ENCODE data around the gene DAW1.

Gene DAW1

DNA sequence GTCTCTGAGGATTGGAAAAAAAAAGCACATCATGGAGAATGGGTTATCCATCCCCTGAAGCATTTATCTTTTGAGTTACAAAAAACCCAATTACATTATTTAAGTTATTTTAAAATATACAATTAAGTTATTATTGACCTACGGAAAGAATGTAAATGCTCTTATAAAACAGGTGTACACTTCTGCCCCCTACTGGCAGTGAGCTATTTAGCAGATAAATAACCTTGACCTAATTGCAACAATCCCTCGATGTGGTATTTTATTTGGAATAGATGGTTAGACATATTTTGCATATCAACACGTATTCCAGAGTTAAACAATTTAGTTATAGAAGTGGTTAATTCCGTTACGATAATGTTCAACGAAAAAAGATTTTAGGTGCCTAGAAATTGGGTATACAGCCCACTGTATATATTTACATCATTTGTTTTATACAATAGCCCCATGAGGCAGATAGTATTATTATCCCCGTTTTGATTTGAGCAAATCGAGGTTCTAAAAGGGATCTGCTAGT lies 9.1 kb upstream of the DAW1 start:
- DNase-seq (ENCODE audit: low read depth in 1 of 2, low spot score in 1 of 2), result no peak

DNA sequence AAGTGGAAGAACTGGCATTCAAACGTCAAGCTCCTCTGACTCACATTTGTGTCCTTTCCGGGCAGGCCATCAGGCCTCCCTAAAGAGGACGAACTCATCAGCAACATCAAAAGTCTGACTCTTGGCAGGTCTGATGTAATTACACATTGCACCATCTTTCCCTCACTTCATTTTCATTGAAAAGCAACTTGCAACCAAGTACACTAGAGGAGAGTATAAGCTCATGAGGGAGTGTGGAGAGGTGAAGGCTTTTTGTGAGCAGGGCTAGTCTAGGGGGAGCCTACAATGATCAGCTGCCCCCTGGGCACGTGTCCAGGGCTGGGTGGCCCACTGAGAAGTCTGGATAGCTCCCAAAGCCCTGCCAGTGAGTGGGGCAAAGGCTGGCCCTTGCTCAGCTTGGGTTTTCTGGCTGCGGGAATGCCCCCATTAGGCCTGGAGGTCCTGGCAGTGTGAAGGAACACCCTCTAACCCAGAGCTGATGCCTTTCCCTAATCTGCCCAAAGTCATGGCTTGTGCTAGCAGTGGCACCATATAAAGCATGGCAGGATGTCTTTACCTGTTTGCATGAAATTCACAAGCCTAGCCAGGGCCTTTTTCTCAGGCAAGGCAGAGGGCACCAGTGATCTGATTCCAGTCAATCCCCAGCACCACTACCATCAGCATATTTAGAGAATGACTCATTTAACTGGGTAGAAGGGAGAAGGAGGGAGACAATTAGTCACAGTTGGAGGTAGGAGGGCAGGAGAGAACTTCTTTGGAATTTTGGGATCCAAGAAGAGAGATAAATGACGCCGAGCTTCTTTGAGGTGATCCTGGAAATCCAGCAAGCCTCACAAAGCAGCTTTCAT lies 8.5 kb upstream of the DAW1 start:
- no peak for DNase-seq (ENCODE audit: low read depth in 1 of 2, low spot score in 1 of 2)

DNA sequence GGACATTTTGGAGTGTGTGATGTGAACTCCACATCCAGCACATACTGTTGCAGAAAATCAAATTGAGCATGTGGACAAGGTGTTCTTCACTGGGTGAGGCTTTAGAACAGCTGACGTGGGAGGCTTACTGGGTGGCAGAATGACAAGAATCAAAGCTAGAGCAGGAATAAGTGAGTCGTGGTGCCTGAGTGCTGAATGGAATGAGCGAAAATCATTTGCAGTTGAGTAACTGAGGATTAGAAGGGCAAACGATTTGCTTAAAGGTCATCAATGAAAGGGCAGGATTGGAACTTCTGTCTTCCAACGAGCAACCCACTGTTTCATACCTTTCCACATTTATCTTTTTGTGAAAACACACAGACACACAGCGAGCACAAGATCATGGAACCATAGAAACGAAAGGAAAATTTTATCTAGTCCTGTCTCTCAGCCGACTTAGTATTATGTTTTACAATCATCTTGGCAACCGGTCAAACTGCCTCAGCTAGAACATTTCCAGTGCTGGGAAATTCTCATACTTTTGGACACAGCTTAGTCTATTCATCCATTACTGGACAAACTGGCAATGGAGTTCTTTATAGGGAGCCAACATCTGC lies 7.2 kb upstream of the DAW1 start:
- no peak for DNase-seq (ENCODE audit: low read depth in 1 of 2, low spot score in 1 of 2)

DNA sequence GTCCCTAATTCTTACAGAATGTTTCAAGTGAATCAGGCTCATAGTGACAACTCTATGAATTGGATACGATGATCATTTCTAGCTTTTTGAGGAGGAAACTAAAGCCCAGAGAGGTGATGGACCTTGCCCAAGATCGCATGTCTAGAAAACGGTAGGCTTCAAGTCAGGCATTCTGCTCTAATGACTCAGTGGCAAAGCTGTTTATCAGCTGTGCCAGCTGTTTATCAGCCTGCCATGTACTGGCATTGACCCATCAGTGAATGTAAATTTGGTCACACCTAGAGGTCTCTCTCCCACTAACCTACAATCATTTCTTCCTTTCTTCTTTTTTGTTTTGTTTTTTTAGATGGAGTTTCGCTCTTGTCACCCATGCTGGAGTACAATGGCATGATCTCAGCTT lies 6.1 kb upstream of the DAW1 start:
- no peak for DNase-seq (ENCODE audit: low read depth in 1 of 2, low spot score in 1 of 2)

DNA sequence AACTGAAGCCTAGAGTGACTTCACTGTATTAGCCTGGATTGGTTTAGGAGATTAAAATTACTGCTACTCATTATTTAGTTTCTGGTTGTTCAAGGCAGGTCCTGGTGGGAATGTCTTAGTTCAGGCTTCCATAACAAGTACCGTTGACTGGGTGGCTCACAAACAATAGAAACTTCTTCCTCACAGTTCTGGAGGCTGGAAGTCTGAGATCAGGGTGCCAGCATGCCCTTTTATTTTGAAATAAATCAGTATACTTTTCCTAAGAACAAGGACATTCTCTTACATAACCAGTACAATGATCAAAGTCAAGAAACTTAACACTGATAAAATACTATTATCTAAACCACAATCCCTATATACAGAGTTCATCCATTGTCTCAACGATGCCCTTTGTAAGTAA lies 4.0 kb upstream of the DAW1 start:
- no peak for DNase-seq (ENCODE audit: low read depth in 1 of 2, low spot score in 1 of 2)

DNA sequence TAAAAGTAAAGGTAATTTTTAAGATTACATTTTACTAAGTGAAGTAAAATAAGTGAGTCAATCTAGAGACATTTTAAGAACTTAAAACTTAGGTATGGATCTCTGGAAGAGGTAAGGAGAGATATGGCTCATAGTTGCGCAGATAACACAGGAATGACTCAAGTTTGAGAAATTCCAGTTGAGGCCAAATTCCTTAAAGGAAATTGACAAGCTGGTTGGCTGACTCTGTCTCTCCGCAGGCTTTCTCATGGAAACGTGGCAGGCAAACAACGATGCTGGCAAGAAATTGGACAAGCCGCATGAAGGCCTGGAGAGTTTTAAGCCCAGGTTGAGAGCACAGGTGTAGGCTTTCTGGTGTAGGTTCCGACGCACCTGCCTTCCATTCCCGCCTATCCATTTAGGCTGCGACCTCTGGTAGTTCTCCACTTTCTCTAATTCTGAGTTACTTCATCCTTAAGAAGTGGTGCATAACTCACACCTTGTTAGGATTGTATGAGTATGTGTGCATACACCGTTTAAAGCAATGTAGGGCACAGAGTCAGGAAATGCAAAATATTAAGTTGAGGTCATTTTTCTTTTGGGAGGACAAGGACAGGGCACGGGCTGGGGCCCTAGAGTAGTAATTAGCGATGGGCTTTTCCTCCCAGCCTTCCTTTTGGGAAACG lies 589 bp upstream of the DAW1 start:
- DNase-seq (ENCODE audit: low read depth in 1 of 2, low spot score in 1 of 2), result no peak

DNA sequence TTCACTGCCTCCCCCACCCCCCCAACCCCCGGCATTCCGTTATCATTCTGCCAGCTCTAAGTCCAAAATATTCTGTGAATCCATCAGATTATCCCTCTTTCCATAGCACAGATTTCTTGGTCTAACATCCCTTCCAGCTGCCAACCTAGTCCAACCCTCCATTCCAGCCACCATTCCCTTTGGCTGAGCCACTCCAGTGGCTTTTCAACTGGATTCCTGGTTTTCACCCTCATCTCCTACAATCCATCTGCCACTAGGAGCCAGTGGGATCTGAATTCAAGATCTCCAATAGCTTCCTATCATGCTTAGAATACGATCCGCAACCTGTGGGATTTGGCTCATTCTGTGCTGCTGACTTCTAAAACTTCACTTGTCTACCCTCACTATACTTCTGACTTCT lies 1.2 kb downstream of the DAW1 start:
- no peak for DNase-seq (ENCODE audit: low read depth in 1 of 2, low spot score in 1 of 2)

DNA sequence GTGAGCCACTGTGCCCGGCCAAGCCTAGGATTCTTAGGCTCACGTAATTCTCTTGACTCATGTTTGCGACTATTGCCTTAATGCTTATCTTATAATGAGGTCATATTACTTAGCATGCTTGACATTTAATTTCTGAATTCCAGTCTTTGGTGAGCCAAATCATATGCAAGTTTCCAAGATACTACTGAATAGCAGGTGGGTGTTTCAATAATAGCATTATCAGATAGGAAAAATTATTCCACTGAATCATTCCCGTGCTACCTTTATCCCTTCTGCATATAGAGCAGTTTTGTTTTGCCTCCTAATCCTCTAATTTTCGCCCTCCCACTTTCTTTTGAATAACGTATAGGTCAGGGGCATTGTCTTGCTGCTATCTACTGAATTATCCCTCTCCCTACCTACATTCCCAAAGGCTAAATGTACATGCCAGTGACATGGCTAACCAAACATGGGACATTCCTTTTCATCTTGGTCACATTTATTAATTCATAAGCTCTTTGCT lies 4.9 kb downstream of the DAW1 start:
- no peak for DNase-seq (ENCODE audit: low read depth in 1 of 2, low spot score in 1 of 2)

DNA sequence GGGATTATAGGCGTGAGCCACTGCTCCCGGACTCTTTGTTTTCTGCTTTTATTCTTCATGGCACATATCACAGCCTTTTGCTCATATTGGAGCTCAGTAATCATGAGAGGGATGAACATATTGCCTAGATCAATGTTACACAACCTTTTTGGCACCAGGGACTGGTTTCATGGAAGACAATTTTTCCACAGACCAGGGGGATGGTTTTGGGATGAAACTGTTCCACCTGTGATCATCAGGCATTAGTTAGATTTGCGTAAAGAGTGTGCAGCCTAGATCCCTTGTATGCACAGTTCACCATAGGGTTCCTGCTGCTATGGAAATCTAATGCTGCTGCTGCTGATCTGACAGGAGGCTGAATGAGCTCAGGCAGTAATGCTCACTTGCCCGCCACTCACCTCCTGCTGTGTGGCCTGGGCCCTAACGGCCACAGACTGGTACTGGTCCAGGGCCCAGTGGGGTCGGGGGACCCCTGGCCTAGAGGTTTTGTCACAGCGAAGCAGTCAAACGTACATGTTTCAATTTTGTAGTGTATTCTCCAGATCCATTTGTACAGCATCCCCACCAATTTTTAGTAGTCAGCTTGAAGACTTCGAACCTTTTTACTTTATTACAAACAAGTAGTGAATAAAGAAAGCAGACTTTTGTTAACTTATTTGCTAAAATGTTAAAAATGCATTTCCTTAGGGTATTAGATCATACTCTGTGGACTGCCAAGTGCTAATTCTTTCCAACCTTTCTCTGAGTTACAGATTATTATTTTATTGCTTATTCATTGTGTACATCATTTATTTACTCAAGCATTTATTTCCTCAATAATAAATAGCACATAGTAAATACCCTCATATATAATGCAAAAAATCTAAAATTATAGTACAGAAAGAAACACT lies 6.2 kb downstream of the DAW1 start:
- DNase-seq (ENCODE audit: low read depth in 1 of 2, low spot score in 1 of 2), result no peak

DNA sequence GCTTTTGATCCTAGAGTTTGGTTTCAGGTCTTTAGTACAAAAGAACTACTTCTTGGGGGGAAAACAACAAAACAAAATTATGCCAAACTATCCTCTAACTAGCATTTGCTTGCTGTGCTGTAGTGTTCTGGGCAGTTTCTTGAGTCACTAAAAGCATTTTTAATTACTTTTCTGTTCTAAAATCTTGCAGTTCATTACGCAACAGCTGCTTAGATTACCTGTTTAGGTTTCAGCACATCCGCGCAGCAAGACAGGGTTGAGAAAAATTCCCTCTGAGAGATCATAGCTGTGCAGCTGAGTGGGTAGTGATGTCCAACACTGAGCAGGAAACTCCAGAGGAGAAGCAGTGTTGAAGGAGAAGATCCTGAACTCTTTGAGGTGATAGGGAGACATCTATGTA lies 9.0 kb downstream of the DAW1 start:
- no peak for DNase-seq (ENCODE audit: low read depth in 1 of 2, low spot score in 1 of 2)

DNA sequence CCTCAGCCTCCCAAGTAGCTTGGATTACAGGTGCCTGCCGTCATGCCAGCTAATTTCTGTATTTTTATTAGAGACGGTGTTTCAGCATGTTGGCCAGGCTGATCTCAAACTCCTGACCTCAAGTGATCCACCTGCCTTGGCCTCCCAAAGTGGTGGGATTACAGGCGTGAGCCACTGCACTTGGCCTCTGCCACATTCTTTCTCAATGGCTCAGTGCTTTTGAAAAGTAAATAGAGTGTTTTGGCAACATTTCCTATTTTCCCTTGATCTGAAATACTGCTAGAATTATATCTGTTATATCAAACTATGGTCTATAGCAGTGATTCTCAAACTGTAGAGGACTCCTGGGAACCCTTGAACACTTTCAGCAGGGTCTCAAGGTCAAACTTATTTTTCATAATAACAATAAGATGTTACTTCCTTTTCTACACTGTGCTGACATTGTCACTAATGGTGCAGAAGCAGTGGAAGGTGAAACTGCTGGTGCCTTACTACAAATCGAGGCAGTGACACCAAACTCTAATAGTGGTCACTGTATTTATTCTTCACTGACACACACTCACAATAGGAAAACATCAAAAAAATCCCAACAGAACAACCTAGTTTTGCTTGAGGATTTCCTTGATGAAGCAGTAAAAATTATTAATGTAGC lies 10.6 kb downstream of the DAW1 start:
- no peak for DNase-seq (ENCODE audit: low read depth in 1 of 2, low spot score in 1 of 2)

DNA sequence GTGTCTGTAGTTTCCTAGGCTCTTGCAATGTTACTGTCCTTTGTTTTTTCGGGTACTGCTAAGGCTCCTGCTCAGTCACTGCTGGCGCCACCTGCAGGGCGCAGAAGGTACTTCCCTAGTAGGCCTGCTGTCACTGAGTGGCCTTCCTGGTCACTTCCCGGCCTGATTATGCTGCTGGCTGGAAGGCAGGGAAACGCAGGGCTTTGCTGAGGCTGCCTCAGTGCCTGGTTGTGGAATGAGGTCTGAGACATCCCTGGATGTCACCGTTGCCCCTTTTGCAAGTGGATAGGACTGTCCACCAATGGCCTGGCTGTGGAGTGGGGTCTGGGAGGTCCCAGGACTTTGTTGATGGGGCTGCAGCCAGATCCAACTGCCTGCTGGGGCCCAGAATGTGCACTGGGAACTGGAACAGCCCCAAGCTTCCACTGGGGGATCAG lies 13.1 kb downstream of the DAW1 start:
- DNase-seq (ENCODE audit: low read depth in 1 of 2, low spot score in 1 of 2), result peak; percentile 23 to 25

DNA sequence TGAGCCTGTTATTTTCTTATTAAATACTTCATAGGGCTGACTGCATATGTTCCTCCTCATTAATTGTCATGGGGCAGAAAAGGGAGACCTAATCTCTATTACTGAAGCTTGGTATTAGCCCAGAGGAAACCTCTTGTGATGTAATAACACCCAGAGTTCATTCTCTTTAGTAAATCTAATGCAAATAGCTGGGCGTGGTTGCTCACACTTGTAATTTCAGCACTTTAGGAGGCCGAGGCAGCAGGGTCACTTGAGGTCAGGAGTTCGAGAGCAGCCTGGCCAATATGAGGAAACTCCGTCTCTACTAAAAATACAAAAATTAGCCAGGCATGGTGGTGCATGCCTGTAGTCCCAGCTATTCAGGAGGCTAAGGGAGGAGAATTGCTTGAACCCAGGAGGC lies 14.7 kb downstream of the DAW1 start:
- no peak for DNase-seq (ENCODE audit: low read depth in 1 of 2, low spot score in 1 of 2)

DNA sequence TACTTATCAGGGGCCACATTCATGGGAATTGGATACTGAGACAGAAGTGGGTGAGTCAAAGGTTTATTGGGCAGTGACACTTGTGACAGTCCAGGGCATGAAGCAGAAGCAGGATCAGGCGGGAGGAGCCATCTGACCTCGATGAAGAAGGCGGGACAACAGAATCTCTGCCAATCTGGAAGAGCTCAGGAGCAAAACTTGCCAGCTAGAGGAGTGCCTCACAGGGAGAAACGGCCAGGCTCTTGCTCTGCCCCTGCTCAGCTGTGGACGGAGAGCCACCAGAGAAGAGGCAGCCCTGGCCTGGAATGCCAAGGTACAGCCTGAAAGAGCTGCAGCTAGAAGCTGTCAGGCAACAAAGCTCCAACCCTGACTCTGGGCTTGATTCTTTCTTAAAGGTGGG lies 16.9 kb downstream of the DAW1 start:
- no peak for DNase-seq (ENCODE audit: low read depth in 1 of 2, low spot score in 1 of 2)

DNA sequence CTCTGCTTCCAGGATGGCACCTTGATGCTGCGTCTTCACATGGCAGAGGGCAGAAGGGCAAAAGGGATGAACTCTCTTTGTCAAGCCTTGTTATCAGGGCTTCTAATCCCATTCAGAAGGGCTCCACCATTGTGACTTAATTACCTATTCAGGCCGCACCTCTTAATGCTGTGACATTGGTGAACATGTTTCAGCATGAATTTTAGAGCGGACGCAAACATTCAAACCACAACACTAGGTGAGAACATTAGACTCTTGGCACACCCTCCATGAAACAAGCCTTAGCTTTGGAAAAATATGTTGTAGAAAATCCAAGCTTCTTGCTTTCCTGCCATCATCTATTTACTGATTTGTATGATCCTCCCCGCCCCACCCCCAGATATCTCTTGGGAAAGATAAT lies 17.9 kb downstream of the DAW1 start:
- DNase-seq (ENCODE audit: low read depth in 1 of 2, low spot score in 1 of 2), result no peak

DNA sequence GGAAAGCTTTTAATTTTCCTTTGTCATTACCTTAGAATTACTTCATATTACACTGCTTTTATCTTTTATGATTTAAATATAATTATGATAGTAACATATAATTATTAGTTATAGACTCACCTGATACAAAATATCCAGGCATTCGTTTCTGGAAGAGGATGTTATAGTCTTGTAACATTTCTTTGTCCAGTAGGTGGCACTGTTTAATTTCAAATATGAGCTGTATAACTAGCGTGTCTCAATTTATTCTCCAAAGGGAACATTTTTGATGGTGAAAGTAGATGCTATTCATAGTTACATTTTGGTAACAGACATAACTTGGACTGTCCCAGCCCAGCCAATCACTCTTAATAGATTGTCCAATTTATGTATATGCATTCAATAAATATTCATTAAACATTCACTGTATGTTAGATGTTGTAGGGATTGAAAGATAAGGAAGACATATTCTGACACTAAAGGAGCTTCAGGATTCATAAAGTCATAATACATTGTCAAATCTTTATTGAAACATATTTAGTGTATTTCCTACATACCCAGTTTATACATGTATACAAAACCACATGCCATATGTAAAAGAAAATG lies 19.2 kb downstream of the DAW1 start:
- peak in 1 of 2 donors; percentile 11 for DNase-seq (ENCODE audit: low read depth in 1 of 2, low spot score in 1 of 2)

DNA sequence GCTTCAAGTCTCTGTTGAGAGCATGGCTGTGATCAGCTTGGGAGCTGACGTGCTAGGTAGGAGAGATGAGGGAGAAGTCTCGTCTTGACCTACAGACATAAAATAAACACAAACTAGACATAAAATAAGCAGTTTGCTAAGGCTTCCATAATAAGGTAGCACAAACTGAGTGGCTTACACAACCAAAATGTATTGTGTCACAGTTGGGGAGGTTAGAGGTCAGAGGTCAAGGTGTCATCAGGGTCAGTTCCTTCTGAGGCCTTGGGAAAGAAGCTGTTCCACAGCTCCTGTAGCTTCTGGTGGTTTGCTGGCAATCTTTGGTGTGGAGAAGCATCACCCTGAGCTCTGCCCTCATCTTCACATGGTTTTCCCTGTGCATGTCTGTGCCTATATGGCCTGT lies 20.2 kb downstream of the DAW1 start:
- DNase-seq (ENCODE audit: low read depth in 1 of 2, low spot score in 1 of 2), result no peak

DNA sequence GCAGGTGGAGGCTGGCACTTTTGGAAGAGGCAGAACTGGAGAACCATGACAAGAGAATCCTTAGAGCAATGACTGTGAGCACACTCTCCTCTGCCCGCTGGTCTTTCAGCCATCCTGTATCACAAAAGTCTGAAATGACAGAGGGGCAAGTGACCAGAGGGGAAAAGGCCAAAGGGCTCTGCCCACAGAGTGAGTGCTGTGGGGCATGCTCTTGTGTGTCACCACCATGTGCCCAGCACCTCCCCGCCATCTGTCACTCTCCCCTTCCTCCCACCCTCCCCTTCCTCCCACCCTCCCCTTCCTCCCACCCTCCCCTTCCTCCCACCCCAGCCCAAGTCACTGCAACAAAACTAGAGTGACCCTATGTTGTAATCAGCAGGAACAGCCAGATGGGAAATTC lies 31.9 kb downstream of the DAW1 start:
- DNase-seq (ENCODE audit: low read depth in 1 of 2, low spot score in 1 of 2), result no peak

DNA sequence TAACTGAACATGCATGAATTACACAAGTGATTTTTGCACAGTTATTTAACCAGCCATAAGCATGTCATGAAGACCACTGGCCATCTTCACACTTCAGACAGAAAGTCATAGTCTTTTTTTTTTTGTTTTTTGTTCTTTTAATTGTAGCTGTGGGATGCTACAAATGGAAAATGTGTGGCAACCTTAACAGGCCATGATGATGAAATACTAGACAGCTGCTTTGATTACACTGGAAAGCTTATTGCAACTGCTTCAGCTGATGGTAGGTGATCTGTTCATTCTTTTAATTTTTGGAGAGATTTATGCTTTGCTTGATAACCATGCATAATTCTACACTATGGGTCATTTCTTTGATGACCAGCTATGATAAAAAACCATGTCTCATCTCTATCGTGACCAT lies 35.6 kb downstream of the DAW1 start:
- DNase-seq (ENCODE audit: low read depth in 1 of 2, low spot score in 1 of 2), result no peak

All from activated CD4-positive, alpha-beta T cell treated with anti-CD3 and anti-CD28 coated beads, Interleukin-2, amount 50 U/mL, for 24 hours (primary cell).